Adipose tissue (tissue), 3 donors: Measurements from ENCODE around the gene CCND3. TPM values are rescaled to one million over a fixed set of nuclear protein-coding genes. Genes with fewer than 3 reads are reported as not detected.
A peak's percentile ranks its signal among the peaks of the same experiment; 100 is the strongest.
"Not testable (repeated sequence)": the region's sequence is repeated elsewhere in the genome, so short reads cannot be mapped to it uniquely, and the experiment has no call there.

Experiments used
- H3K27ac ChIP-seq: one replicate; pipeline ENCODE4 v1.5.1; 2013; ENCODE audit warnings: low read depth, low read length
- WGBS, 3 donors: extraction: QIAGEN DNeasy Blood & Tissue Kit; methylation state at CpG; one replicate each; pipeline ENCODE4 v1.1.7; 2013; 5-methylcytosine and 5-hydroxymethylcytosine counted together
- polyA plus RNA-seq, 3 donors: library from polyadenylated mRNA; stranded (reverse); fragments of 200-250 nt; gene quantifications; one replicate each; pipeline ENCODE4 v1.2.3, GENCODE V29; 2013
- donor health status: healthy with polysubstance abuse.
- donor health status: Bipolar disorder and iron deficiency.
- donor health status: healthy.

Gene CCND3
- polyA plus RNA-seq, 3 donors, result 35.5 to 146 (median 95.9) TPM

GRCh38 chr6:41957117-41957516 is 15.5 kb upstream of the CCND3 start:
- WGBS, 3 donors, result 56 to 82% (median 77%) methylated on average over 4 of the region's 4 CpGs
- no peak overlapping the region for H3K27ac ChIP-seq

GRCh38 chr6:41955412-41955811 is 13.8 kb upstream of the CCND3 start:
- 88 to 96% (median 93%) methylated on average over 2 of the region's 2 CpGs for WGBS, 3 donors

GRCh38 chr6:41954668-41955067 is 13.1 kb upstream of the CCND3 start:
- no peak overlapping the region for H3K27ac ChIP-seq
- 96 to 98% (median 97%) methylated on average over 2 of the region's 2 CpGs for WGBS, 3 donors

More at GRCh38 chr6:41955412-41955811, 13.8 kb upstream of the CCND3 start:
- H3K27ac ChIP-seq, result no peak overlapping the region

- no peak overlapping the region for H3K27ac ChIP-seq
Measured at GRCh38 chr6:41947581-41948220, 6.1 kb upstream of the CCND3 start.

GRCh38 chr6:41943456-41943855 is 1.8 kb upstream of the CCND3 start:
- no peak overlapping the region for H3K27ac ChIP-seq

More at GRCh38 chr6:41947581-41948220, 6.1 kb upstream of the CCND3 start:
- WGBS, 3 donors, result 72 to 84% (median 83%) methylated on average over 10 of the region's 10 CpGs

GRCh38 chr6:41942882-41943281 is 1.3 kb upstream of the CCND3 start:
- WGBS, 3 donors, result 91 to 94% (median 93%) methylated on average over 13 to 14 of the region's 14 CpGs
- H3K27ac ChIP-seq, result not testable (repeated sequence)

GRCh38 chr6:41942067-41942851 is 651 bp upstream of the CCND3 start:
- no peak overlapping the region for H3K27ac ChIP-seq
- WGBS, 3 donors, result 36 to 41% (median 38%) methylated on average over 20 of the region's 20 CpGs

GRCh38 chr6:41940759-41941279 is 789 bp downstream of the CCND3 start:
- H3K27ac ChIP-seq, result no peak overlapping the region
- 0 to 1% (median 1%) methylated on average over 36 to 38 of the region's 38 CpGs for WGBS, 3 donors

GRCh38 chr6:41939848-41940758 is 1.5 kb downstream of the CCND3 start:
- H3K27ac ChIP-seq, result no peak overlapping the region
- 6 to 39% (median 9%) methylated on average over 27 of the region's 27 CpGs for WGBS, 3 donors

GRCh38 chr6:41939176-41939847 is 2.3 kb downstream of the CCND3 start:
- WGBS, 3 donors, result 15 to 60% (median 24%) methylated on average over 11 of the region's 11 CpGs
- H3K27ac ChIP-seq, result peak overlapping the region; percentile 86

GRCh38 chr6:41938590-41939175 is 2.9 kb downstream of the CCND3 start:
- peak overlapping the region; percentile 86 for H3K27ac ChIP-seq
- WGBS, 3 donors, result 38 to 80% (median 55%) methylated on average over 5 of the region's 5 CpGs

- 30 to 68% (median 34%) methylated on average over 4 of the region's 4 CpGs for WGBS, 3 donors
- H3K27ac ChIP-seq, result peak overlapping the region; percentile 57
Measured at GRCh38 chr6:41937861-41938574, 3.6 kb downstream of the CCND3 start.

GRCh38 chr6:41937472-41937860 is 4.1 kb downstream of the CCND3 start:
- no peak overlapping the region for H3K27ac ChIP-seq
- 47 to 71% (median 70%) methylated on average over 2 of the region's 2 CpGs for WGBS, 3 donors

GRCh38 chr6:41936073-41936837 is 5.4 kb downstream of the CCND3 start:
- no peak overlapping the region for H3K27ac ChIP-seq
- WGBS, 3 donors, result 29 to 52% (median 38%) methylated on average over 10 of the region's 10 CpGs

- no peak overlapping the region for H3K27ac ChIP-seq
- WGBS, 3 donors, result 66 to 75% (median 68%) methylated on average over 8 of the region's 8 CpGs
Measured at GRCh38 chr6:41935685-41936072, 5.9 kb downstream of the CCND3 start.

GRCh38 chr6:41935193-41935574 is 6.4 kb downstream of the CCND3 start:
- H3K27ac ChIP-seq, result no peak overlapping the region

More at GRCh38 chr6:41935193-41935574, 6.4 kb downstream of the CCND3 start:
- 30 to 47% (median 42%) methylated on average over 1 of the region's 1 CpG for WGBS, 3 donors
